Heart left ventricle (tissue), 13 donors: ENCODE results near the gene BCL2L13.

Source experiments
- POLR2A ChIP-seq, 2 donors: fragments of 450-650 bp; IDR thresholded peaks; one replicate each; pipeline ENCODE4 v1.6.1; 2017; ENCODE audit warnings: antibody characterized with exemption in 2 of 2, mild to moderate bottlenecking in 2 of 2, moderate library complexity in 2 of 2
- TF ChIP-seq, protein P1 (sequence below), 12 donors: fragments of 200-600 bp; sonication (generic) in 4 of 12; IDR thresholded peaks; one replicate each; pipeline versions ENCODE4 v1.5.0 to v1.8.0; 2018 to 2022; ENCODE audit warnings: antibody characterized with exemption in 12 of 12, mild to moderate bottlenecking in 5 of 12
- donor health status: ischemic (EF 13 %, LVEDD 7.1; RV severe dilation, severe dysfunction).
- donor health status: DM: no; HTN: yes; CAD: no.
- donor health status: DM: no; HTN: no; CAD: no.
- donor health status: ischemic (EF 25% LVEDD 6.9; RV normal size, moderate dysfunction).
- donor health status: ischemic (EF 25% LVEDD 5.7; RV mildly dilated, moderate dysfunction).
- donor health status: ischemic (EF 35%, LVEDD 5.7; RV mildly dilated, moderate dysfunction).
- donor health status: nonischemic (EF 11% LVEDD 7.7; RV severe dilation, severe dysfunction).
- donor health status: DM: yes; HTN: yes; CAD: no.
- donor health status: PGD.
- donor health status: ischemic (EF 29% LVEDD 5.4; RV normal size, mild dysfunction).
- donor health status: nonischemic (EF 23%, LVEDD 6.1; RV moderate dilation, normal function).

DNA sequence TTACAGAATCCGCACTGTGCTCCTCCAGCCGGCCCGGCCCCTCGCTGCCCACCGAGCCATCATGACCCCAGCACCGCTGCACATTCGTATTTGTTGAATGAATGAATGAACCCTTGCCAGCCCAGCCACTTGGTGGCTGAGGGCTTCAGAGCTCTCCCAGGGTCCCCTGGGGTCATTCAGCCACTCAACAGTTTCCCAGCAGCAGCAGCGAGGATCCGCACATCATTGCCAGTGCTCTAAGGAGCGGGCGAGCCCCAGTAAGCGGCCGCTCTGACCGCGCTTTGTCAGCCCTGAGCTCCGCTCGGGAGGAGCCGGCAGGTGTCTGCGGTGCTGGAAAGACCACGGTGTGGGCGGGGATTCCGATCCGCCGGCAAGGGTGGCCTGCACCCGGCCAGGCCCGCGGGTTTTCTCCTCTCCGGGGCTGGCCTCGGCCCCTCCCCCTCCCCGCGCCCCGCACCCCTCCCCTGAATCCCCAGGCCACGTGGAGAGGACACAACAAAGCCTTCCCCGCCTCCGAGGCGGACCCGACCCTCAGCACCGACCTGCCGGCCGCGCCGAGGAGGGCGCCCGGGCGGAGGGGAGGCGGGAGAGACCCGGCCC, 135.1 kb downstream of the BCL2L13 start:
- TF ChIP-seq, protein P1, sequence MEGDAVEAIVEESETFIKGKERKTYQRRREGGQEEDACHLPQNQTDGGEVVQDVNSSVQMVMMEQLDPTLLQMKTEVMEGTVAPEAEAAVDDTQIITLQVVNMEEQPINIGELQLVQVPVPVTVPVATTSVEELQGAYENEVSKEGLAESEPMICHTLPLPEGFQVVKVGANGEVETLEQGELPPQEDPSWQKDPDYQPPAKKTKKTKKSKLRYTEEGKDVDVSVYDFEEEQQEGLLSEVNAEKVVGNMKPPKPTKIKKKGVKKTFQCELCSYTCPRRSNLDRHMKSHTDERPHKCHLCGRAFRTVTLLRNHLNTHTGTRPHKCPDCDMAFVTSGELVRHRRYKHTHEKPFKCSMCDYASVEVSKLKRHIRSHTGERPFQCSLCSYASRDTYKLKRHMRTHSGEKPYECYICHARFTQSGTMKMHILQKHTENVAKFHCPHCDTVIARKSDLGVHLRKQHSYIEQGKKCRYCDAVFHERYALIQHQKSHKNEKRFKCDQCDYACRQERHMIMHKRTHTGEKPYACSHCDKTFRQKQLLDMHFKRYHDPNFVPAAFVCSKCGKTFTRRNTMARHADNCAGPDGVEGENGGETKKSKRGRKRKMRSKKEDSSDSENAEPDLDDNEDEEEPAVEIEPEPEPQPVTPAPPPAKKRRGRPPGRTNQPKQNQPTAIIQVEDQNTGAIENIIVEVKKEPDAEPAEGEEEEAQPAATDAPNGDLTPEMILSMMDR (IDR thresholded peaks at IDR 0.05) = no peak
- no peak for TF ChIP-seq POLR2A (IDR thresholded peaks at IDR 0.05)
